ENCODE data around the gene IL6R.
A peak's percentile ranks its signal among the peaks of the same experiment; 100 is the strongest.
"Not testable (repeated sequence)": the region's sequence is repeated elsewhere in the genome, so short reads cannot be mapped to it uniquely, and the experiment has no call there.

The IL6R gene

GRCh38 chr1:154407198-154408091 is 2.3 kb downstream of the IL6R start:
- DNase-seq, result peak; percentile 83

GRCh38 chr1:154408174-154408777 is 3.1 kb downstream of the IL6R start:
- DNase-seq, result no peak

DNA sequence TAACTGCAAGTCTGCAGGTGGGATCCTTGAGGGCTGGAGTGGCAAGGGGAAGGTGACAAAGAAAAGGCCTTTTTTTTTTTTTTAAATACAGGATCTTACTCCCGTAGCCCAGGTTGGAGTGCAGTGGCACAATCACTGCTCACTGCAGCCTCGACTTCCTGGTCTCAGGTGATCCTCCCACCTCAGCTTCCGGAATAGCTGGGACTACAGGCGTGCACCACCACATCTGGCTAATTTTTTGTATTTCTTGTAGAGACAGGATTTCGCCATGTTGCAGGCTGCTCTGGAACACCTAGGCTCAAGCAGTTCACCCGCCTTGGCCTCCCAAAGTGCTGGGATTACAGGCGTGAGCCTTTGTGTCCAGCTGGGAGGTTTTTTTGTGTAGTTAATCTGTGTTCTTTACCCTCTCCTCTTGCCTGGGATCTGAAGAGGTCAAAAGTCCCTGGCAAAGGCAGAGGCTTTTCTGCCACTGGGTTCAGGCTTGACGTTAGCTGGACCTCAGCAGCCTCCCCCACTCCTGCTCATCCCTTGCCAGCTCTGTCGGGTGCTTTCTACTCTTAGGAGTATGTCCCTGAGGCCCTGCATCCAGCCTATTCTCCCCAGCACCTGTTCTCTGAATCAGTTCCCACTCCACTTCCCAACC is 5.2 kb downstream of the IL6R start:
- no peak for DNase-seq

DNA sequence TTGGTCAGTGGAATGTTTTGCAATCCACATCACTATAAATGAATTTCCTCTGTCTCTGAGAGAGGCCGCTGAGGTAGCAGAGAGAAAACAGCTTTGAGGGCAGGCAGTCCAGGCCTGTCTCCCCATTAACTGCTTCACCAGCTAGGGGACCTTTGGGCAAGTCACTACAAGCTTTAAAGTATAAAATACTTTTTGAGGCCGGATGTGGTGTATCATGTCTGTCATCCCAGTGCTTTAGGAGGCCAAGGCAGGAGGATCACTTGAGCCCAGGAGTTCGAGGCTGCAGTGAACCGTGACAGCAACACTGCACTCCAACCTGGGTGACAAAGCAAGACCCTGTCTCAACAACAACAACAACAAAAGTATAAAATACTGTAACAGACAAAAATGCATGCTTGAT is 6.4 kb downstream of the IL6R start:
- DNase-seq, result no peak

DNA sequence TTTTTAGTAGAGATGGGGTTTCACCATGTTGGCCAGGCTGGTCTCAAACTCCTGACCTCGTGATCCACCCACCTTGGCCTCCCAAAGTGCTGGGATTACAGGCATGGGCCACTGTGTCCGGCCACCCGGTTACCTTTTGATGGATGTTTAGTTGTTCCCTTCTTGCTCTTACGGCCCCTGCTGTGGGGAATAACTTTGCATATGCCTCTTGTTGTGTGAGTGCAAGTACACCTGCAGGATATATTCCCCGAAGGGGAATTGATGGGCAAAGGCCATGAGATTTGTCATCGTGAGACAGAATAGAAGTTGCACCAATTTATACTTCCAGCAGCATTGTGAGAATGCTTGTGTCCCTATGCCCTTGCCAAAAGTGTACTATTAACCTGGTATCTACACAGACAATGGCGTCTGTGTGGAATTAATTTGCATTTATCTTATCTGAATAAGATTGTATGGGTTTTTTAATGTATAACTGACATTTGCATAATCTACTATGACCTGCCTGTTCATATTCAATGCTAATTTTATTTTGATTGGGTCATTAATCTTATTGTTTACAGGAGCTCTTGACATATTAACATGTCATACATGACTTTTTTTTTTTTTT is 8.1 kb downstream of the IL6R start:
- no peak for DNase-seq

GRCh38 chr1:154414606-154415005 is 9.5 kb downstream of the IL6R start:
- DNase-seq, result no peak

DNA sequence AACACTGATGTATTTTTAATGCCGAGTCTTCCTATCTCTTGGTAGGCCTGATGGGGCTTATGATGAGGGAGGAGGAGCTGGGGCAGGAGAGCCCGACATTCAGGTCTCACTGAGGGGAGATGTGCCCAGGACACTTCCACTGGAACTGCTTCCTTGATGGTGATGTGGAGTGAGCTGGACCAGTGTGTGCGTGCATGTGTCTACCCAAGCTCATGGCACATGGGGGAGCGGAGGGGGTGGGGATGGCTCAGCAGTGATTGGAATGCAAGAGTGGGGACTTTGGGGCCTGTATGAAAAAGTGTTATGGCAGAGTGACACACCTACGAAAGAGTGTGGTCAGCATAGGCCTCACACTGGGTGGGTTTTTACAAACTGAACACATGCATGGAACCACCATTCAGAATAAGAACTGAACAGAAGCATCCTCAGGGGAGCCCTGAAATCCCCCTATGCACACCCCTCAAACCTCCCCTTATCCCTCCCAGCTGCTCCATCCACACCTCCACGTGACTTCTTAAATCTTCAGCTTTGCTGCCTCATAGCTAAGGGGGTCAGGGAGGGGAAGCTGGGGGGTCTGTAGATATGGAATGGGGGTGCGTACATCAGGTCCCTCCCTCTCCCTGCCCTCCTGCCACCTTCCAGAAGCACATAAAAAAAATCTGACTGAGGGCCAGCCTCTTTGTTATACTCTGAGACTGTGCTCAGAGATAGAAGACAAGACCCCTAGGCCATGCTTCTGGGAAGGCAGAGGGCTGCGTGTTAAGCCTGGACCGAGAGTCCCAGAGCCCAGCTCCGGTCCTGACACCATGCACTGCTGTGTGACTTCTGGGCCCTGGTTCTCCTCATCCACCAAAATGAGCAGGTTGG is 11.6 kb downstream of the IL6R start:
- DNase-seq, result no peak

GRCh38 chr1:154417338-154417608 is 12.1 kb downstream of the IL6R start:
- DNase-seq, result no peak

DNA sequence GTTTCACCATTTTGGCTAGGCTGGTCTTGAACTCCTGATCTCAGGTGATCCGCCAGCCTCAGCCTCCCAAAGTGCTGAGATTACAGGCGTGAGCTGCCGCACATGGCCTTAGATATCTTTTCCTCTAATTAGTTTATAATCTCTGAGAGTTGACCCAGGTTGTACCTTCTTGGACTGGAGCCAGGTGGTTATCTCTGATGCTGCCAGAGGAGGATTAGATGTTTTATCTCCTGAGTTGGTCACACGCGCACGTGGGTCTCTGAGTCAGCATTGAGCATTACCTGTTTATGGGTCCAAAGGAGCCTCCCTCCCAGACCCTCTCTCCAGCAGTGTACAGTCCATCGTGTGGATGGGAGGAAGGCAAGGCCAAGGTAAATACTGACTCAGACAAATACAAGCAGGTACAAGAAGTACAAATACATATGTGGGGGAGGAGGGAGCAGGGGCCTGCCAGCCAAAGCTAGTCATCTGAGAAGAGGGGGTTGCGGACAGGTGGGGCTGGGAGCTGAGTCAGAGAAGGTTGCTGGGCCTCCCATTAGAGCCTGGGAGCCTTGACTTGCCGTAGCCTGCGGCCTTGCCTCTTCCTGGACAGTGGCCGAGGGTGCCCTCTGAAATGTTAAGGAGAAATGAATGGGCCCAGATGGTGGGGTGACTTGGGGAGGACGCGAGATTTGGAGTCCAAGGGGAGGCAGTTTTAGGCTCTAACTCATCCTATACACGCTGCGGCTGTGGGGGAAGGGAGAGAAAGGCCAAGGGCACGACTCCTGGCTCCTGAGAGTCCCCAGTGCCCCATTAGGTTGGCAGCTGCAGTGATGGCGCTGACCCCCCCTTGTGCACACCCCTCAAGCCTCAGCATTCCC is 13.1 kb downstream of the IL6R start:
- peak; percentile 52 for DNase-seq

GRCh38 chr1:154418923-154419619 is 13.9 kb downstream of the IL6R start:
- no peak for DNase-seq

DNA sequence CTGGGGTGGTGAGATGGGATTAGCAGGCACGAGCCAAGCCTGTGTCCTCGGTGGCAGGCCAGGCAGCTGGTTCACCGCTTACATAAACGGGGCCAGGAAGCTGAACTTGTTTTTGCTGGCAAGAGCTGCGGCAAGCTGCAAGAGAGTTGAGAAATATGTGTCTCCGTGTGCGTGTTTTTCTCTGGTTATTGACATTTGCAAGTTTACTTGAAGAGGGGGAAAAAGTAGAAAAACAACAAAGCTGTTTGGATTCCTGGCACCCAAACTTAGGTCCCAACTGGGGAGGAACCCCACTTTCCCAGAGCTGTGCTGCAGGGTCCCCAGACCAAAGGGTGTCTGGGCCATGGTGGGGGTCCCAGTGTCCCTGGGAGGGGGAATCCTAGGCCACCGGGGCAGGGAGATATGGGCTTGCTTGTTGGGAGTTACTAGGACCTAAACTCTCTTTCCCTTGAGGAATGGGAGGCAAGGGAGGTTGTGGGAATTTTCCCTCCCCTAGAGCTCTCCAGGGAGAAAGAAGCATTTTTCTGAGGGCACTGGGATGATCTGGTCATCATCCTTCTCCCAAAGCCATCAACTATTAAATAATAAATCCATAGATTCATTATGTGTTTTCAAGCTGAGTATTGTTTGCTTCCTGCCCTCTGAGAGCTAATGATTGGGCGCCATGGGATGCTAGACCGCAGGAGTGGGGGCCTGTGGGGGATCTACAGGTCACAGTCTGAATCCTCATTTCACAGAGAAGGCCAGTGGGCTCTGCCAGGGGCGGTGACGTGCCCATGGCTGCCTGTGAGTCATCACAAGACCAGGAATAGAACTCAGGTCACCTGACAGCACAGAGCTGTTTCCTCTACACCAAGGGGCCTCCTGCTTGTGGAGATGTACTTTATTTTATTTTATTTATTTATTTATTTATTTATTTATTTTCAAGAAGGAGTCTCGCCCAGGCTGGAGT is 14.8 kb downstream of the IL6R start:
- DNase-seq, result peak; percentile 73

GRCh38 chr1:154420961-154421924 is 16.1 kb downstream of the IL6R start:
- DNase-seq, result no peak

- DNase-seq, result not testable (repeated sequence)
These were observed 16.9 kb downstream of the IL6R start for GRCh38 chr1:154422049-154422448.

GRCh38 chr1:154422521-154422920 is 17.4 kb downstream of the IL6R start:
- DNase-seq, result no peak

GRCh38 chr1:154423304-154423987 is 18.3 kb downstream of the IL6R start:
- DNase-seq, result peak; percentile 66

DNA sequence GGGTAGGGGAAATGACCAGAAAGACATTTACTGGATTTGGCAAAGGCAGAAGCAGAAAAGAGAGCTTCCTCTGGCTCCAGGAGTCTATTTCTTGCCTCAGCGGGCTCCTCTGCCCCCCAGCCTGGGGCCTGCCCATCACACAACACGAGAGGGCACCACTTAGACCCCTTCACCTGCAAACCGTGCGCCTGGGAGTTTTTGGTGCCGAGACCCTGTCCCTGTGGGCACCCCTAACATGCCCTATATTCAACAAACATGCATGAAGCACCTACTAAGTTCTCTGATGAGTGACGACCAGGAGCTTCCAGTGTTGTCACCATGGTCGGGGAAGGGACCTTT is 18.8 kb downstream of the IL6R start:
- DNase-seq, result no peak

DNA sequence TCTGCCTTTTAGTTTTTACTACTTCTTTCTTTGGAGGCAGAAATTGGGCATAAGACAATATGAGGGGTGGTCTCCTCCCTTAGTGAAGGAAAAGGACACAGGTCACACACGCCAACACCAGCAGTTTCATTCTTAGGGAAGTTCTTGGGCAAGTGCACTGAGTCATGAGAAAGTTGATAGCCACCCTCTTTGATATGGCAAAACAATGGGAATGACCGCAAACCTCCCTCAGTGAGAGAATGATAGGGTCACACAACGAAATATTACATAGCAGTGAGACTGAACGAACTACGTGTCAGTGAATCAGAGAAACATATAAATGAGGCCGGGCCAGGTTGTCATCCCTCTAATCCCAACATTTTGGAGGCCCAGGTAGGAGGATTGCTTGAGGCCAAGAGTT is 20.0 kb downstream of the IL6R start:
- DNase-seq, result no peak
